Fibroblast of pulmonary artery (primary cell): ENCODE results near the gene SQSTM1.
"Not testable (repeated sequence)": the region's sequence is repeated elsewhere in the genome, so short reads cannot be mapped to it uniquely, and the experiment has no call there.

Experiments
- DNase-seq: peaks from one replicate; pipeline ENCODE4 v3.0.0-alpha.2; 2010; ENCODE audit warnings: low read depth
- H3K4me3 ChIP-seq: replicated peaks from 2 replicates; pipeline ENCODE4 v1.5.1; 2011; ENCODE audit warnings: low read depth, mild to moderate bottlenecking, control low read depth, low read length, moderate library complexity
- TF ChIP-seq, protein P1 (sequence below): IDR thresholded peaks from 2 replicates; pipeline ENCODE4 v1.5.1; 2011; ENCODE audit warnings: mild to moderate bottlenecking, control low read depth, low read length, inconsistent platforms; ENCODE audit errors: missing control alignments

The SQSTM1 gene

GRCh38 chr5:179869641-179870402 is 49.1 kb downstream of the SQSTM1 start:
- DNase-seq: no peak
- H3K4me3 ChIP-seq: no peak overlapping the region
- TF ChIP-seq, protein P1, sequence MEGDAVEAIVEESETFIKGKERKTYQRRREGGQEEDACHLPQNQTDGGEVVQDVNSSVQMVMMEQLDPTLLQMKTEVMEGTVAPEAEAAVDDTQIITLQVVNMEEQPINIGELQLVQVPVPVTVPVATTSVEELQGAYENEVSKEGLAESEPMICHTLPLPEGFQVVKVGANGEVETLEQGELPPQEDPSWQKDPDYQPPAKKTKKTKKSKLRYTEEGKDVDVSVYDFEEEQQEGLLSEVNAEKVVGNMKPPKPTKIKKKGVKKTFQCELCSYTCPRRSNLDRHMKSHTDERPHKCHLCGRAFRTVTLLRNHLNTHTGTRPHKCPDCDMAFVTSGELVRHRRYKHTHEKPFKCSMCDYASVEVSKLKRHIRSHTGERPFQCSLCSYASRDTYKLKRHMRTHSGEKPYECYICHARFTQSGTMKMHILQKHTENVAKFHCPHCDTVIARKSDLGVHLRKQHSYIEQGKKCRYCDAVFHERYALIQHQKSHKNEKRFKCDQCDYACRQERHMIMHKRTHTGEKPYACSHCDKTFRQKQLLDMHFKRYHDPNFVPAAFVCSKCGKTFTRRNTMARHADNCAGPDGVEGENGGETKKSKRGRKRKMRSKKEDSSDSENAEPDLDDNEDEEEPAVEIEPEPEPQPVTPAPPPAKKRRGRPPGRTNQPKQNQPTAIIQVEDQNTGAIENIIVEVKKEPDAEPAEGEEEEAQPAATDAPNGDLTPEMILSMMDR: no peak

DNA sequence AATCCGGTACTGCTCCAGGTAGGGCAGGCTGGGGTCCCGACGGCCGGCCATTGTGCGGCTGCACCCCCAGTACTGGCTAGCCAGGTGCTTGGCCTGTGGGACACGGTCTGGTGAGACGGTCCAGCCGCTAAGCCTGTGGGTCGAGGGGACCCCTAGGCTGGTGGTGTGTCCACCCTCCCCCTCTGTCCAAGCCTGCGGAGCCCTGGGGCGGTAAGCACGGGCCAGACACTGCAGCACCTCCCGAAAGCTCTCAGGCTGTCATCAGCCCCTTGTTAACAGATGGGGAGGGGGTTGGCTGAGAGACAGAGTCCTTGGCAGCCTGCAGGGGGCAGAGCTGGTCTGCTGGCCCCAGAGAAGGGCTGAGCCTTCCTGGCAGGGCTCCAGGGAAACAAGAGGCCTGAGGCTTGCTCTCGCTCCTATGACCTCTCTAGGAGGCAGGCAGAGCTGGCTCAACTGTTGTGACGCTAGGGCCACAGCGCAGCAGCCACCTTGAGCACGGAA is 49.7 kb downstream of the SQSTM1 start:
- peak; percentile 75 for DNase-seq
- H3K4me3 ChIP-seq: no peak overlapping the region
- TF ChIP-seq, protein P1: peak; percentile 57

GRCh38 chr5:179870952-179871351 is 50.2 kb downstream of the SQSTM1 start:
- TF ChIP-seq, protein P1: no peak
- H3K4me3 ChIP-seq: no peak overlapping the region

GRCh38 chr5:179871533-179871932 is 50.8 kb downstream of the SQSTM1 start:
- not testable (repeated sequence) for H3K4me3 ChIP-seq, DNase-seq

More at GRCh38 chr5:179870952-179871351, 50.2 kb downstream of the SQSTM1 start:
- DNase-seq: no peak

DNA sequence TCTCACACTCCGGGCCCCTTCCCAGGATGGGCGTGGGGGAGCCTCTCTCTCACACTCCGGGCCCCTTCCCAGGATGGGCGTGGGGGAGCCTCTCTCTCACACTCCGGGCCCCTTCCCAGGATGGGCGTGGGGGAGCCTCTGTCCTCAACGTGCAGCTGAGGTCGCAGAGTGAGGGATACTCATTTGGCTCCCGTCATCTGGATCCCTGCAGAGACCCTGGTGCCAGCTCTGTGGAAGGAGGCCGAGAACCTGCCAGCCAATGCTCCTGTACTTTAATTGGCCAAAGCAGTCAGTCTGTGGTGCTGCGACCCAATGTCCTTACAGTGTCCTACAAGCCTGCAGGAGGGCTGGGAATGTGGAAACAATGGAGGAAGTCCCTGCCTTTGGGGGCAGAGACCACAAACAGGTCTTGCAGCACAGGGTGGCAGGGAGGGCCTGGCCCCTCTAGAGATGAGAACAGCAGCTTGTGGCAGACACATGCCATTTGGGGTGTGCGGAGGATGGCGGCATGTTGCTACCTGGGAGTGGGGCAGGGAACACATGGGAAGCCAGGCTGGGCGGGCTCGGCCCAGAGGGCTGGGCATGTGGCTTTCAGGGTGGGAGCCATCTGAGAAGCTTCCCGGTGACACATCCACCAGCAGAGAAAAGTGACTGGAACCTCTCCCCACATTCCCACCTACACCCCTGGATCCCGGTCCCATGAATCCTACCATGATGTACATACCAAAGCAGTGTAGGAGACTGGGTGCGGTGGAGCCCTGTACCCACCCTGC is 51.5 kb downstream of the SQSTM1 start:
- no peak for DNase-seq
- H3K4me3 ChIP-seq: no peak overlapping the region
- TF ChIP-seq, protein P1: no peak

DNA sequence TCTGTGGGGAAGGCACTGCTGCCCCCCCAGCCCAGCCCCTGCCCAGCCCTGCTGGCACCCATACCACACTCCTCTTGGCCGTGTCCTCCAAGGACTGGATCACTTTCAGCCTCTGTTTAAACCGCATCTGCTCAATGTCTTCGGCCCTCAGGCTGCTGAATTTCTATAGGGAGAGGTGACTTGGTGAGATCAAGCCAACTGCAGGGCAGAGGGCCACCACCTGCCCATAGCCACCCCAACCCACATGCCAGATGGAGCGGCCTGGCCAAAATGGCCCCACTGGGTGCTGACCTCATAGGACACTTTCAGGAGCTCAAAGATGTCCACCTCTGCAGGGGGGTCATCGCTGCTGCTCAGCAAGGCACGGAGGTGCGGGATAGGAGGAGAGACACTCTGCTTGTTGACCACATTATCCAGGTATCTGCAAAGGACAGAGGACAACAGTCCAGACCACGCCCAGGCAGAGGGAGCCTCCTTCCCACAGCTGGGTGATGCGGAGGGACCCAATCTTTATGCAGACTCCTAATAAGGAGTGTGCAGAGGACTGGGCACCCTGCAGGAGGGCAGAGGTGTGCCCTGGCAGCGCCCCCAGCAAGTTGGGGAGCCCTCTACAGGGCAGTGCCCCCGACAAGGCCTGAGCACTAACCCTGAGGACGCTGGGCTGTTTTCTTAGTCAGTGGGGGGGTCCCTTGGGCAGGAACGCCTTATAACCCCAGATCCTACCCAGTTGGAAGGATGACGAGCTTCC is 52.3 kb downstream of the SQSTM1 start:
- no peak overlapping the region for H3K4me3 ChIP-seq
- DNase-seq: no peak
- TF ChIP-seq, protein P1: no peak
